A549 (cell line): ENCODE results near the gene PAK1IP1. TPM values are rescaled to one million over a fixed set of nuclear protein-coding genes. Genes with fewer than 3 reads are reported as not detected.

Source experiments
- ATAC-seq, 2 experiments: fragments of 200-7000 bp in 1 of 2; fragments of >200 bp in 1 of 2; cut with Nextera tagmentation in 1 of 2; cut with Tn5 transposase in 1 of 2; 3 replicates each; pipeline versions ENCODE4 v1.8.0 to v1.9.1; 2018 to 2020; ENCODE audit warnings: mild to moderate bottlenecking in 1 of 2, moderate library complexity in 1 of 2
- CTCF ChIA-PET: fragments of 300-600 bp; sonication (Branson Sonifier 250); formaldehyde crosslinking; extraction: SDS; loops from one replicate; lab custom pipeline; 2021; ENCODE audit warnings: antibody characterized with exemption, inconsistent platforms; lab: Yijun Ruan, JAX
- POLR2A ChIA-PET: fragments of 350-600 bp; formaldehyde crosslinking; extraction: SDS; loops from one replicate; lab custom pipeline; 2021; ENCODE audit warnings: antibody characterized with exemption, inconsistent platforms; lab: Yijun Ruan, JAX
- DNase-seq, 2 experiments: peaks; one replicate each; pipeline versions ENCODE4 v3.0.0 to v3.0.0-alpha.2; 2011 to 2016; ENCODE audit warnings: low read depth in 1 of 2, low spot score in 1 of 2
- FAIRE-seq: peaks from 2 replicates; lab custom pipeline; 2011; peaks lifted over from hg19 to GRCh38; lab: Jason Lieb, UNC
- H3K27ac ChIP-seq, 2 experiments: fragments of >200 bp; sonication (Bioruptor Twin); formaldehyde crosslinking; 3 replicates each; pipeline ENCODE4 v1.5.1; 2016 to 2017
- H3K4me1 ChIP-seq: fragments of >200 bp; sonication (Bioruptor Twin); formaldehyde crosslinking; 3 replicates; pipeline ENCODE4 v1.6.1; 2016
- H3K4me2 ChIP-seq: fragments of >200 bp; sonication (Bioruptor Twin); formaldehyde crosslinking; 3 replicates; pipeline ENCODE4 v1.6.1; 2016
- H3K4me3 ChIP-seq: fragments of >200 bp; sonication (Bioruptor Twin); formaldehyde crosslinking; 3 replicates; pipeline ENCODE4 v1.5.1; 2016
- H3K9me3 ChIP-seq: fragments of >200 bp; sonication (Bioruptor Twin); formaldehyde crosslinking; 3 replicates; pipeline ENCODE4 v1.6.1; 2016
- BHLHE40 ChIP-seq: IDR thresholded peaks from 2 replicates; pipeline ENCODE4 v1.6.1; 2012; ENCODE audit warnings: low read depth, low read length, inconsistent platforms
- EHF ChIP-seq: fragments of 250-450 bp; sonication (Bioruptor Pico); IDR thresholded peaks from 2 replicates; pipeline ENCODE4 v1.5.0; 2020; ENCODE audit warnings: mild to moderate bottlenecking
- EP300 ChIP-seq, 2 experiments: fragments of >200 bp; sonication (Bioruptor Twin); formaldehyde crosslinking; IDR thresholded peaks; 2 replicates in 1 of 2; 3 replicates in 1 of 2; pipeline ENCODE4 v1.6.1; 2016 to 2017
- FOXS1 ChIP-seq: fragments of 250-450 bp; sonication (Bioruptor Pico); IDR thresholded peaks from 2 replicates; pipeline ENCODE4 v1.5.0; 2020; ENCODE audit warnings: mild to moderate bottlenecking, moderate library complexity
- GATA3 ChIP-seq: IDR thresholded peaks from 2 replicates; pipeline ENCODE4 v1.6.1; 2012; ENCODE audit warnings: borderline replicate concordance
- HMGXB4 ChIP-seq: fragments of 250-450 bp; sonication (Bioruptor Pico); IDR thresholded peaks from 2 replicates; pipeline ENCODE4 v1.5.0; 2021; ENCODE audit warnings: mild to moderate bottlenecking, moderate library complexity, borderline replicate concordance
- HOXA7 ChIP-seq: fragments of 250-450 bp; sonication (Bioruptor Pico); IDR thresholded peaks from 2 replicates; pipeline ENCODE4 v1.5.0; 2020; ENCODE audit warnings: mild to moderate bottlenecking, moderate library complexity
- JUN ChIP-seq, 2 experiments: fragments of >200 bp; sonication (Bioruptor Twin); formaldehyde crosslinking; IDR thresholded peaks; 2 replicates in 1 of 2; 3 replicates in 1 of 2; pipeline ENCODE4 v1.6.1; 2016 to 2017
- KDM5A ChIP-seq: fragments of 200-600 bp; sonication (generic); IDR thresholded peaks from 2 replicates; pipeline ENCODE4 v1.6.1; 2016; ENCODE audit warnings: antibody characterized with exemption, mild to moderate bottlenecking
- MAX ChIP-seq: IDR thresholded peaks from 2 replicates; pipeline ENCODE4 v1.6.1; 2012
- MYC ChIP-seq: IDR thresholded peaks from 2 replicates; pipeline ENCODE4 v1.6.1; 2012; ENCODE audit warnings: mild to moderate bottlenecking, inconsistent platforms, low read length, improper control_type of control experiment, borderline replicate concordance
- PHF8 ChIP-seq: fragments of 200-600 bp; sonication (generic); IDR thresholded peaks from 2 replicates; pipeline ENCODE4 v1.6.1; 2016; ENCODE audit warnings: low read depth, mild to moderate bottlenecking, antibody characterized with exemption, moderate library complexity, borderline replicate concordance
- POLR2A ChIP-seq: IDR thresholded peaks from 2 replicates; pipeline ENCODE4 v1.6.1; 2012; ENCODE audit warnings: mild to moderate bottlenecking, low read length
- RAD21 ChIP-seq, 2 experiments: fragments of >200 bp in 1 of 2; sonication (Bioruptor Twin) in 1 of 2; formaldehyde crosslinking in 1 of 2; IDR thresholded peaks in 1 of 2; conservative IDR thresholded peaks in 1 of 2; 2 replicates in 1 of 2; 3 replicates in 1 of 2; pipeline ENCODE4 v1.6.1; 2012 to 2018; ENCODE audit warnings: inconsistent platforms in 1 of 2
- RARB ChIP-seq: fragments of 250-450 bp; sonication (Bioruptor Pico); IDR thresholded peaks from 2 replicates; pipeline ENCODE4 v1.8.0; 2021; ENCODE audit warnings: mild to moderate bottlenecking, moderate library complexity
- SREBF2 ChIP-seq: fragments of 450-650 bp; IDR thresholded peaks from 2 replicates; pipeline ENCODE4 v1.6.1; 2014; ENCODE audit warnings: mild to moderate bottlenecking, moderate library complexity
- USF2 ChIP-seq: fragments of 450-650 bp; IDR thresholded peaks from 2 replicates; pipeline ENCODE4 v1.6.1; 2014; ENCODE audit warnings: antibody characterized with exemption
- ZC3H11A ChIP-seq: fragments of 450-650 bp; IDR thresholded peaks from 2 replicates; pipeline ENCODE4 v1.6.1; 2014; ENCODE audit warnings: antibody characterized with exemption, mild to moderate bottlenecking
- WGBS: methylation state at CpG from one replicate; pipeline ENCODE4 v1.1.6; 2017; ENCODE audit errors: missing lambda C conversion rate; 5-methylcytosine and 5-hydroxymethylcytosine counted together
- polyA minus RNA-seq: library from RNA; depleted of rRNA, polyadenylated mRNA; stranded (reverse); fragments of >200 nt; gene quantifications from 2 replicates; pipeline ENCODE4 v1.2.3, GENCODE V29; 2011; rRNA and poly(A)+ RNA removed
- polyA plus RNA-seq, 4 experiments: library from polyadenylated mRNA; depleted of rRNA in 3 of 4; stranded (reverse); fragments of >200 nt; fragmentation: RNase III in 1 of 4; extraction: RNeasy Plus Mini Kit Qiagen cat#74134 plus additional on column Dnase treatment in 1 of 4; gene quantifications; 2 replicates in 3 of 4; 3 replicates in 1 of 4; pipeline ENCODE4 v1.2.3, GENCODE V29; 2011 to 2017

The PAK1IP1 gene
- 26.8 and 33.4 TPM in 2 replicates for polyA plus RNA-seq (2011; rRNA removed)
- 12.1 and 14.8 TPM in 2 replicates for polyA plus RNA-seq (2012; cell fraction: cytosol; rRNA removed)
- 5.0 and 6.4 TPM in 2 replicates for polyA plus RNA-seq (2012; cell fraction: nucleus; rRNA removed)
- polyA plus RNA-seq (2017; fragmentation: RNase III; extraction: RNeasy Plus Mini Kit Qiagen cat#74134 plus additional on column Dnase treatment) = 23.1 to 30.4 TPM (median 23.5 TPM) in 3 replicates
- 8.0 and 8.2 TPM in 2 replicates for polyA minus RNA-seq

- ChIA-PET CTCF (interaction anchor here (0.6 to 1.4 kb wide), 6 partner anchors 28 to 1113 kb away, joined by 3 to 6 read pairs (median 3); partner anchors contain the start of gene TMEM14C), POLR2A (interaction anchor here (0.6 to 3.5 kb wide), 17 partner anchors 13 to 1546 kb away, joined by 3 to 31 read pairs (median 4); partner anchors contain the start of genes GCNT2, TMEM14B and TMEM14C)
- peak within 1 kb of the TSS; percentile 69 for H3K4me3 ChIP-seq
- no peaks in the 10 kb centered on the region for H3K9me3 ChIP-seq
- DNase-seq = peak; percentile 88 to 91
- peak within 1 kb of the TSS; percentile 86 to 95 for H3K27ac ChIP-seq
- H3K4me1 ChIP-seq = peaks cover 16% of the 10 kb centered on the region
- ATAC-seq = peak; percentile 99 to 100
- no peak for FAIRE-seq
- peak within 1 kb of the TSS; percentile 97 for H3K4me2 ChIP-seq
- TF ChIP-seq HMGXB4 = no peak
- TF ChIP-seq RARB (CRISPR knock-in tag) = 0 out of 2 replicates have a peak, but pooled peaks have one; percentile 42
- TF ChIP-seq RAD21 (conservative IDR thresholded peaks at IDR 0.05 in 1 of 2, IDR thresholded peaks at IDR 0.05 in 1 of 2) = 0 out of 5 replicates have a peak, but pooled peaks of 1 of the 2 experiments have one; percentile 11
- peak; percentile 77 for TF ChIP-seq USF2
- TF ChIP-seq POLR2A = peak; percentile 89
- peak; percentile 97 for TF ChIP-seq MYC
- TF ChIP-seq PHF8 = peak; percentile 71; the same call in 1 of the 2 replicates
- peak; percentile 97 for TF ChIP-seq MAX
- TF ChIP-seq BHLHE40 = peak; percentile 94
- peak; percentile 77 to 82; a peak in 4 of 5 replicates for TF ChIP-seq JUN (IDR thresholded peaks at IDR 0.05)
- no peak for TF ChIP-seq FOXS1 (CRISPR knock-in tag)
- TF ChIP-seq GATA3 = no peak; the same call in 1 of the 2 replicates
- TF ChIP-seq, all 56 proteins: peak for 9
- 1% methylated on average over 42 of the region's 53 CpGs for WGBS
Observed at GRCh38 chr6:10694302-10695085, at the start of gene PAK1IP1, which contains the start of gene C6orf52. PAK1IP1 (plus strand) TSS chr6:10694972; CDS start chr6:10694986, 14 bp downstream. C6orf52 (minus strand) TSS chr6:10694616; CDS start chr6:10687550, 7,066 bp downstream.

- no peak for TF ChIP-seq HOXA7 (CRISPR knock-in tag)
- no peak for TF ChIP-seq MYC
- TF ChIP-seq ZC3H11A = no peak
- no peak for TF ChIP-seq EHF (CRISPR knock-in tag)
- no peak for TF ChIP-seq EP300 (IDR thresholded peaks at IDR 0.05)
- ATAC-seq (no peak), FAIRE-seq (no peak), DNase-seq (no peak)
- no peak overlapping the region for H3K4me3 ChIP-seq
- H3K27ac ChIP-seq = no peak overlapping the region
- ChIA-PET CTCF (no interaction called here), POLR2A (no interaction called here)
- 60% methylated on average over 12 of the region's 12 CpGs for WGBS
- H3K4me1 ChIP-seq = no peaks in the 10 kb centered on the region
- no peaks in the 10 kb centered on the region for H3K9me3 ChIP-seq
- H3K4me2 ChIP-seq = no peak overlapping the region
Observed at GRCh38 chr6:10655508-10656055, 39.2 kb upstream of the PAK1IP1 start.

- POLR2A ChIA-PET = no interaction called here
- no peak for TF ChIP-seq HOXA7 (CRISPR knock-in tag)
- no peak for TF ChIP-seq GATA3
- TF ChIP-seq SREBF2 = no peak
- TF ChIP-seq KDM5A = no peak
- TF ChIP-seq, all 56 proteins: peak for 0
- no peak for FAIRE-seq
- Histone ChIP-seq H3K9me3 (no peaks in the 10 kb centered on the region), H3K27ac (no peak overlapping the region), H3K4me3 (no peak overlapping the region), H3K4me1 (no peaks in the 10 kb centered on the region), H3K4me2 (no peak overlapping the region)
- whole genome bisulfite sequencing = 79% methylated on average over 18 of the region's 24 CpGs
- CTCF ChIA-PET = no interaction called here
- no peak for DNase-seq
- ATAC-seq = no peak
Observed at GRCh38 chr6:10658910-10659698, 35.7 kb upstream of the PAK1IP1 start.
